Suppressor macrophage treated with lipopolysaccharide for 4 hours (primary cell): ENCODE results near the gene SPTBN1.

Experiments
- DNase-seq: peaks from one replicate; pipeline ENCODE4 v3.0.0-alpha.2; 2020

The SPTBN1 gene

DNA sequence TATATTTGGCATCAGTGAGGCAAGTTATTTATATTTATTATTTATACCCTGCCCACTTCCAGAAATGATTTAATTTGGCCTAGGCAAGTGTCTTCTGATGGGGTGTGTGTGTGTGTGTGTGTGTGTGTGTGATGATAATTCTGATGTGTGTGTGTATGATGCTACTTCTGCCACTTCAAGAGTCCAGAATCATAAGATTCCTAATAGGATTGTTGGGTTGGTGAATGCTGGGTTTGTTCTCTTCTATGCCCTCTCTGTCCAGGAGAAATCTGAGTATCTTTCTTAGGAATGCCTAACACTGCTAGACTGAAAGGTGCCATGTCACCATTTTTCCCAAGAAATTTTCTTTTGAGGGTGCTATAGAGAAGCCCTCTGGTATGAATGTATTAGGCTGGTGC, 122.5 kb downstream of the SPTBN1 start:
- no peak for DNase-seq

DNA sequence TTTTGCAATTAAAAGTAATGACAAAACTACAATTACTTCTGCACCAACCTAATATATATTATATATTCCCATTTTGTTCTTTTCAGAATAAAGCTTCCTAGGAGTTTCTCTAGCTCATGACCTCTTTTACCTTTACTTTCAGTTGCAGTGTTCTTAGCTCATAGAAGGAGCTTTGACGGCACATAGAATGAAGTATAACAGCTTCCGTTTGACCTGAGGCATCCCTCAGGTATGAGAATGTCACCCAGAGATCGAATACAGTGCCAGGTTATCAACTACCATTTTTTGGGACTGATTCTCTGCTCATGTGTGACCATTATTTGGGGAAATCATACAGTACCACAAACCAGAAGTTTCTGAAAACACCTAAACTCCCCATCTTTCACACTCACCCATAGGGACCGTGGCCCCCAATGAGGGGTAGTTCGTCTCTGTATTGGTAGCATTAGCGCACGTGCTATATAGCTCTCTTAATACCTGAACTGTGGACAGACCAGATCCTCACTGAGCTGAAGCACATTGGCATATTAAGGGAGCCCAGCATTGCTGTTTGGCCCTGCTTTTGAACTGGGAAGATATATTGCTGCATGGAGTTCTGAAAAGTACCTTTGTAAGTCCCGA, 123.0 kb downstream of the SPTBN1 start:
- no peak for DNase-seq

DNA sequence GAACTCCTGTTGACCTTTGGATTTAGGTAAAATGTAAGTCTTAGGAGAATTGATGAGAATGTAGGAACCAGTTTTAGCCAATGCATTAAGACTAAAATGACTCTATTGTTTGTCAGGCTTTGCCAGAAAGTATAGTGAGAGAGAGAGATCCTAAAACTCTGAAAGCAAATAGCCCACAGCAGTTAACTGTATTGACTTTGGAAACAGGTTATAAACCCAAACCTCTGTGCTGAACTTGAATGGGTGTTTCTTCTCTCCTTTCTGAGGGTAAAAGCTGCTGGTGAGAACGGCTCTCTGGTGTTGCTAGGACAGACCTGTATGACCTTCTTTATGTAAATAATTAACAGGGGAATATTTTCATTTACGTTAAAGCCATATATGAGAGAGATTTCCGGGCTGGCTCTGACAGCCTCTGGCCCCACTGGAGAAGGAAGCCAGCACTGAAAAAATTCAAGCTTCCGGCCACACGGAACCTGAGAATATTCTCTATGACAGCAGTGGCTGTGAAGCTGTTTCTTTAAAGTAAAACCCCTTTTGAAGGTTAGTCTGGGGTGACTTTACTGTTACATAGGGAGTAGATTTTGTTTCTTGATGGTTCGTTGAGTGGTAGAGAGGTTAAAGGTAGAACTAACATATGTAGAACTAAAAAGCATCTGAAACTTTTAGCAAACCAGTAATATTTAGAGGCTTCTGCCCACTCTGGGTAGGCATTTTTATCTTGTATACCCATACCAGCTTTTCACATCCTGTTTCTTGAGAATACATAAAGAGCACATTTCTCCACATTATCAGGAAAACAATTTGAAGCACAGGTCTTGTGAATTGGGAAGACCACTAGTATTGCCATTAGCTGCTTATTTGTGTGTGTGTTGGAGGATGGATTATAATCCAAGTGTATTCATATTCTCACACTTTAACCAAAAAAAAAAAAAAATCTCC, 123.8 kb downstream of the SPTBN1 start:
- no peak for DNase-seq

DNA sequence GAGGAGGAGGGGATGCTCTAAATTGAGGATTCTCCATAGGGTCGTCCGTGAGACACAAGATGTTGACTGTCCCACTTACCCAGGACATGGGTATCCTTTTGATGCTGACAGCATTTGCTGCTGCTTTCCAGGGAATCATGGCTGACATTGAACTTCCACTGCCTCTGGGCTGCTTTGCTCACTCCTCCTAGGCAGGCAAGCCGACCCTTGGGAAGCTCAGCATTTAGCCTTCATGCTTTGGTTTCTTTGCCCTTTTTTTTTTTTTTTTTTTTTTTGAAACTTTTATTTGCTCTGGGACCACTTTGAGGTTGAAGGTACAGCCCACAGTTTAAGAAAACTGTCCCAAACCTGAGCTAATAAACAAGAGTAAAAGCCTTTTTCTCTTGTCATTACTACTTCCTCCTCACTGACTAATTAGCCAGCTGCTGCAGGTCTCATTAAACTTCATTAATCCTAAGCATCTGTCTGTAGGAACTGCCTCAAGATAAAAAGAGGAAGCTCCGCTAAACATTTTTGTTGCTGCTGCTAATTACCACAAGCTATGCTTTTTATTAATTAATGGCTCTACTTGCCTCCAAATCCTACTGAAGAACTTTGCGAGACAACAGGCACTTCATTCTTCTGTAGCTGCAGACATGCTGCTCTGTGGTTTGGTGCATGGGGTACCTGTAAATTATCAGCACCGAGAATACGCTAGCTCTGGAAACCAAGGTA, 125.4 kb downstream of the SPTBN1 start:
- DNase-seq: no peak

DNA sequence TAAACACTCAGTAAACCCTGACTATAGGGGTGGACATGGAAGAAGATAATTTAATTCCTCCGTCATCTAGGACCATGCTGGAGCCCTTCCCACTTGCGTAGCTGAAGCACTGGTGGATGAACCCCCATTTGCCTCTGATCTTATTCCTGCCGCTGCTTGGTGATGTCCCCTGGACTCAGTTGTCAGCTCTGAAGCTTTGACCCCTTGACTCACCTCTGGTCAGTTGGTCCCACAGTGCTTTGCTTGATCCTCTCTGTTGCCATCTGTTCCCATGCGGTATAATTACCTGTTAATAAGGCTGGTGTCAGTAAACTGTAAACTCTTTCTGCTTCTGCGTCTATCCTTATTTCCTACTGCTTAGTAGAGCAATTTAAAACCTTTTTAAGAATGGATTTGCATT, 126.9 kb downstream of the SPTBN1 start:
- DNase-seq: no peak

DNA sequence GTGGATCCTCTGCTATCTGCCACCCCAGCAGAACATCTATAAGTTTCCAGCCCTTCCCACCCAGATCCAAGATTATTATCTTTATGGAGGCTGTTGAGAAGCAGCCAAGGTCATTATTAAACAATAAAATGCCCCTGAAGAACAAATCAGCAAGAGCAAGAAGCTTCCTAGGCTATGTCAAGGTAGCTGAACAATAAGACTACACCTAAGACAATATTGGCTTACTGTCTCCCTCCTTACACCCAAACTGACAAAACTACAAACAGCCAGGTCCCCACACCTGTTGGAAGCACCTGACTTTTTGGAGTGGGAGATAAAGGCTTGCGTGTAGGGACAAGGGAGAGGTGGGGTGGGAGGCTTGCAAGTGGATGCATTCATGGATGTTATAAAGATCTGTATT, 128.5 kb downstream of the SPTBN1 start:
- no peak for DNase-seq

DNA sequence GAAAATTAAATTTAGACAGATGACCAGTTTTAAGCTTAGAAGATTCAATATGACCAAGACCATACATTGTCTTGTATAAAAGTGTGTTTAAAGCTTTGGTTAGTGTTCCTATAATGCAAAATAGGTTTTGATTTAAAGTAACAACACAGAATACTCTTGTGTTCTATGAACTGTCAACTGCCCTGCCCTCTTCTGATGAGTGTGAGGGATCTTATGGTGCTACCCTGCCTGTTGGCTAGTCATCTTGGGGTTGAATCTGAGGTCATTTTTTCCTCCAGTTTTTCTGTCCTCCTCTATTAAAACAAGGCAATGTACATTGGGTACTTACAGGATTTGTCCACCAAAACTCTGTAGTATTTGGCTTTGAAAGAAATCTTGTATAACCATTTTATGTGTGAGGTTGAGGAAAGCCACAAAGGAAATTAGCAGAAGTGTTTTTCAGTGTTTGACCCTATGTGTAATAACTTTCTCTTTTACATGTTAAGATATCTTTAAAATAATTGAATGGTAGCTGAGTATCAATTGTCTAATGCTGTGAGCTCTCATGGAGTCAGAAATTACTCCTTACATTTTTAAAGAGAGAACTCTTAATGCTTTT, 129.1 kb downstream of the SPTBN1 start:
- DNase-seq: no peak

DNA sequence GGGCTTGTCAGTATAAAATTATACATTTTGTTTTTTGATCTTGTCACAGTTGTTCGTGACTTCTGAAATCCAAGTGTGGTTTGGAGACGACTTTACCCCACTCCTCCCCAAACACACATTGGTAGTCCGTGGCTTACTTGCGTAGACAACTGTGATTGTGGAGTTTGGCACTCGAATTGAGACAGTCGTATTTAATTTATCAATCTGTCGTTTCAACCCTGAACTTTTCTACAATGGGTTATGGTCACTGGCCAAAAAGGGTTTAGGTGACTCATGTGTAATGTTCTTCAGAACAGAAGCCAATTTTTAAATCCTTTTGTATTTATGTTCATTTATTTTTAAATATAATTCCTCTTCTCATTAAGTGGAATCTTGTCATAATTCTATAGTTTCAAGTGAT, 129.9 kb downstream of the SPTBN1 start:
- no peak for DNase-seq

DNA sequence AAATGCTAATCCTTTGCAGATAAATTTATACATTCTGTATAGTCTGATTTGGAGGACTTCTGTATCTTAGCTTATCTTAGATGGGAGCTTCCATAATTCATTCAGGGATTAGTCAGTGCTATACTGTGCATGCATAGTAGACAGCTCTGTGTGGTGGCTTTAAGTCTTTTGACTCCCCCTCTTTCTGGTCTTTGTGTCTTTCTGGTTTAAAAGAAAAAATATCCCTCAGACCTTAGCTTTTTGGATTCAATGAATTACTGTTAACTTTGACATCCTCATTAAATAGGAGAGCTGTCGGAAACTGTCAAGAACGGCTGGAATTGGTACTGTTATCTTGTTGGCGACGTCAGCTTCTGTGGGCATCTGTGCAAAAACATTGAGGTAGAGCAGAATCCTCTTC, 130.4 kb downstream of the SPTBN1 start:
- DNase-seq: no peak

DNA sequence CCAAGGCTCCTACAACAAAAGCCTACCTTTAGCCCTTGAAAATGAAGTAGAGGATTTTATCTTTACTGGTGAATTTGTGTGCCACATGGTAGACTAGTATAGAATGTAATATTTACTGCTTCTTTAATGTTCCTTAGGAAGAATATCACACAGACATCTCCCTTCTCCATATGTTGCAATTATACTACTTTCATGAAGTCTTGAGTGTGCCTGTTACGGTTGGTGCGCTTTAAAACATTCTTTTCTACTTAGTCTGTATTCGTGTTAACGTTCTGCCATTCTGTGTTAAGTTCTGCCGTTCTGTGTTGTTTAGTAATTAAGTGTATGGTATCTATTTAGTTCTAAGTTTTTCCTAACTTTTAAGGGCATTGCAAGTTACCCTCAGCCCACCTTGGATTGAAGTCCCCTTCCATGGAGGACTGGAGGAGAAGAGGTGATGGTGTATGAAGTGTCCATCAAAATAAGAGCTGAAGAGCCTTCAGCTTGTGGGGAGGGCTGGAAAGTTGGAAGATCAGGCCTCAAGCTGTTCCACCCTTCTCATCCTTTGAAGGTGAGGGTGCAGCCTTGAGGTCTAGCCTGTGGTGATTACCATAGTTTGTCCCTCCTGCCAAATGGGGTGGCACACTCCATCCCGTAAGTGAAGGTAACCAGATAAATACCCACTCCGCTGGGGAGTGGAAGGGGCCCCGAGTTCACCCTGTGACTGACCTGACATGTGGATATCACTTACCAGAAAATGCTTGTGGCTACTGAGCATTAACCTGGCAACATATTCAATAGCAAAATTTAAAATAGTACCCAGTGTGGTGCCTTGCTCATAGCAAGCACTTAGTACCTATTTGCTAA, 131.3 kb downstream of the SPTBN1 start:
- DNase-seq: no peak

DNA sequence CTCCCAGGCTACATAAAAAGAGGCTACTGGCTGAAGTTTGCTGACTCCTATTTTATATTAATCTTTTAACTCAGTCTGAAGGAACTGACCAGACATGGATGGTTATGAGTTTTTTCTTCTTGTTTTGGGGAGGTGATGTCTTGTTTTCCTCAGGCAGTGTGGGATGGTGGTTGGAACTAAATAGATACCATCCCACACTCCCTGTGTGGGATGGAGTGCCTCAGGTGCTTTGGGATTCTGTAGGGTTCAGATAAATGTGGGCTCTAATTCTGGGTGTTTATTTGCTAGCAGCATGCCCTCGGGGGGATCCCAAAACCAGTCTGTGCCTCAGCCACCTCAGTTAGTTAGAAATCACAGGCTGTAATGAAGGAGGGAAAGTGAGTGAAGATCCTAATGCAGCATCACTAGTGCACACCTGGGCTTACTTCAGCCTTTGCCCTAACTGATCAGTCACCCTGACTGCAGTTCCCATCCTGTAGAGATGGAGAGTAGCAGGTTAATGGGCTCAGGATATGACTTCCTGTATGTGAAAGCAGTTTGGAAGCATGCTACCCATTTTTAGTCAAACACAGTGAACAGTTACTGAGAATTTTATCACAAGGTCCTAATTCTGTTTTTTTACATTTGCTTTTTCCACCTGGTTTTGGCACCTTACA, 132.2 kb downstream of the SPTBN1 start:
- DNase-seq: no peak

DNA sequence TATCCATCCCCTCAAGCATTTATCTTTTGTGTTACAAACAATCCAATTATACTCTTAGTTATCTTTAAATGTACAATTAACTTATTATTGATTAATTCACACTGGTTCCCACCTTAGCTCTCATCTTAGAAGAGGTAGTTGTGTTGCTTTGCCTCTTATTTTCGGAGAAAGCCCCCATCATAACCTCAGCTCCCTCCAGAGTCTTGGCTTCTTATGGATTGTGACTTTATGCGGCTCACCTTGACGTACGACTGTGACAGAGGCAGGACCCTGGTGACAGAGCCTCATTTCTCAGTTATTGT, 132.9 kb downstream of the SPTBN1 start:
- DNase-seq: no peak

DNA sequence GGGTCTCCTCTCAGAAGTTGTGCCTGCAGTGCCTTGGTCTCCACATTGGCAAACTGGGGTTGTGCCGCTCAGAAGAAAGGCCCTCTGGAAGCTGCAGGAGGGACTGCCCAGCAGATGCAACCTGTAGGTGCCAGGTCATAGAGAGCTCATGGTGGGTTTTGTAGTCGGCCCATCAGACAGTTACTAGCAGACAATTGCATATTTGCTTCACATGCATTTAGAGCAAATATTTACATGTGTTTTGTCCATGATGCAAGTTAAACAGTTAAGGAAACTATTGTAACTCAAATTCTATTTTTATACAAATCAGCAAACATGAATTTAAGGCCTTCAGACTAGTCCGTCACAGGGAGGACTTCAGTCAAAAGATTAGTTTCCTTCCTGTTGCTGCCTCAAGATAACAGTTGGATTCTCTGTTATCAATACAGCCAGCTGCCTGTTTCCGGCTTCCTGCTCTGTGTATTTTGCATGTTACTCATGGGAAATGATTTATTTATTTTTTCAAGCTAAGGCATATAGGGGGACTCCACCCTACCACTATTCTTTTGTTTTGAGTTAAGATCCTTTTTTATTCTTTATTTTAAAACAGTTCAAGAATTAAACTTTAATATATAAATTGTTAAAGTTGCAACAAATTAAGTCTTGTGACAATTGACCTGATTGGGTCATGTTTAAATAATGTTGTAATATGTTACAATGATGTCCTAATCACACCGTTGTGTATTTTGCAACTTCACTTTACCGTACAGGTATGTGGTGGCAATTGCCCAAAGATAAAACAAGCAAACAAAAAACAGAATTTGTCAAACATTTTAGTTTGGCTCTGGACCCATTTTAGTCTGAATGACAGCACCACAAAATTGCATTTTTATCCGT, 133.5 kb downstream of the SPTBN1 start:
- DNase-seq: no peak

DNA sequence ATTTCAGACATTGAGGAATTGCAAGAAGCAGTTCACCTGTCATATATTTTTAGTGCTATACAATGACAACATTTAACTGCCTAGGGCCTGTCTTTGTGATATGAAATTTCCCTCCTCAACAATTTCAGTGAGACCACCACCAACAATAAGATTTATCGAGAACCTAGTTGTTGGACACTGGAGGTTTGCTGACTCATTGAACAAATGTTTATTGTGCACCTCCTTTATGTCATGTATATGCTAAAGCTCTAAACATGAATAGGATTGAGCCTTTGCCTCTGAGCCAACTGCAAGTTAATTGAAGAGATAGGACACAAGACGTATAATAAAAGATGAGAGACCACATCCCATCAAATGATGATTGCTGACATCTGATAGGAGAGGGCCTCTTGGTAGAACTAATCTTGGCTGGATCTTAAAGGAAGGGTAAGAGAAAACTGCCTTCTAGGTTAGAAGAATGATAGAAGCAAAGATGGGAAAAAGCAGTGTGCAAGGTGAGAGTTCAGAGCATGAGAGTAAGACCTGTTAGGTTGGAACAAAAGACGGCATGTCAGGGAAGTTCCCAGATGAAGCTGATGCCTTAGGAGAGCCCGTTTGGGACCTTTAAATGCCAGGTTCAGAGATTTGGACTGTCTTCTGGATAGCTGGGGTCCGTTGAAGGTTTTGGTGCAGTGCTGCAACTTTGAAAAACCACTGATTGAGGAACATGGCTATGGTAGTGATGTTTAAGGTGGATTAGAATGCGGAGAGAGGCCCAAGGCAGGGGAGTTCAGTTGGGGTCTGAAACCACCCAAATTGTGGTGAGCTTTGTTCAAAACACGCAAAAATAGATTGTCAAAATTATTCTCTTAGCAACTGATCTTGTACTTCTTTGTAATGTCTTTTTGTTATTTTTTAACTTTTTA, 134.3 kb downstream of the SPTBN1 start:
- no peak for DNase-seq

DNA sequence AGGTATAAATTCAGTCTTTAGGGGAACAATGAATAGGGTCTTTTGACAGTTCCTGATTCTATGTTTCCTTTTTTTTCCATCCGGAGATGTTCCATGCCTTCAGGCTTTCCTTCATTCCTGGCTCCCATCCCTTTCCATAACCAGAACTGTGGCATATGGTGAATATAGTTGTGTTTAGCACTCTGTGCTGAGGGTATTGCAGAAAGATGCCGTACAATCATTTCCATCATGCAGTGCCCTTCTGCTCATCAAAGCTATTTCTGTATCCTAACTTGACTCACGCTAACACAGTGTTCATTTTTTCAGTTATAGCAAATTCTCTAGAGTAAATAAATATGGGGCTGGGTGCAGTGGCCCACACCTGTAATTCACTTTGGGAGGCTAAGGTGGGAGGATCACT, 135.4 kb downstream of the SPTBN1 start:
- no peak for DNase-seq

DNA sequence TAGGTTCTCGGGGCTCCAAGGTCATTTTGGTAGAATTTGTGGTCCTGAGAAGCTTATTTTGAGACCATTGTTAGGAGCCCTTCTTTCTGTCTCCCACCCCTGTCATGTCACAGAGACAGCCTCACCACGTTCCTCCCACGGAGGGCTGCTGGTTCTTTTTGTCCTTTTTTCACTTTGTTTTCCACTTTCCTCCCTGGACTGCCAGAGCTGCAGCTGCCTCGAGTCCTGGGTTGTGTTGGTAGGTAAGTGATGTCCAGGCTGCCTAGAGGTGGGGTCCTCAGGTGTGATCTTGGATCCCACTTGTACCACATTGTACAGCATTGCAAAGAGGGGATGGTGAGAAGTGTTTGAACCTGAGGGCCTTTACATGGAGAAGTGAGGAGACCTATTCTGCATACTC, 137.1 kb downstream of the SPTBN1 start:
- no peak for DNase-seq

DNA sequence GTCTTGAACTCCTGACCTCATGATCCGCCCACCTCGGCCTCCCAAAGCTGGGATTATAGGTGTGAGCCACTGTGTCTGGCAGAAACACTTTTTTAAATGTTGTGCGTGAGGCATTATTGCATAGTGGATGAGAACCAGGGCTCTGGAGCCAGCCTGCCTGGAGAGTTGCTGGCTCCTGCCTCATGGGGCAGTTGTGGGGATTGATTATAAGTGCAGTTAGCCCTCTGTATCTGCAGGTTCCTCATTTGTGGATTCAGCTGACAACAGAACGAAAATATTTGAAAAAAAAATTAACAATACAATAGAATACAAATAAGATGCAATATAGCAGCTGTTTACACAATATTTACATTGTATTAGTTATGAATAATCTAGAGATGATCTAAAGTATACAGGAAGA, 137.9 kb downstream of the SPTBN1 start:
- no peak for DNase-seq

DNA sequence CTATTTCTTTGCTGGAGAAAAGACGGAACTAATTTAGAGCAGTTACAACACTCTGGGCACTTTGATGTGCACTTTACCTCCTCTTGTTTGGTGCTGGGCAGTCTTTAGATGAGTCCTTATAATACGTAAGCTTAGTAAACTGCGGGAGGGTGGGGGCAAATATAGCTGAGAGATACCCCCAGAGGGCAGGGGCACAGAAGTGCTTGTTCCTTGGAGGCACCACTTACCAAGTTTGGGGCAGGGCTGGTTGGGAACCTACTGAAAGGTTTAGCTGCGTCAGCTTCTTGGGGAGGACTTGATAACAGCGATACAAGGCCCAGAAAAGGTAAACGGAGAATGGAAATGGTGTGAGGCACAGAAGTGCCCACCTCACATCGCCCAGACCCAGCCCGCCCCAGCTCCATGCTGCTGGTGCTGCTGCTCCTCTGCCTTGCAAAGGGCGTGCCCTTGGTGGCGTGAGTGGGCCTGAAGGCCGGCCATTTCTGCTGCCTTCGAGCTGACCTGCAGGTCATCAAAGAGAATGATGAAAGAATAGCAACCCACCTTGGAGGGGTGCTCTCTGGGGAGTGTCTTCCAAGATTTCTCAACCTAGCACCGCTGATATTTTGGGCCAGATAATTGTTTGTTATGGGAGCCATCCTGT, 139.2 kb downstream of the SPTBN1 start:
- no peak for DNase-seq
